HepG2 (cell line): ENCODE results near the gene HLF. TPM values are rescaled to one million over a fixed set of nuclear protein-coding genes. Genes with fewer than 3 reads are reported as not detected.

Source experiments
- ATAC-seq: fragments of 200-7000 bp; cut with Tn5 transposase; 3 replicates; pipeline ENCODE4 v1.9.1; 2020; ENCODE audit warnings: mild to moderate bottlenecking, moderate library complexity
- BruUV-seq: library from RNA; stranded (reverse); fragments of 400-500 nt; replicated peaks from 2 replicates; lab custom pipeline; 2021; lab: Mats Ljungman, UMichigan
- CTCF ChIA-PET: fragments of 300-600 bp; formaldehyde crosslinking; extraction: SDS; loops from one replicate; lab custom pipeline; 2021; ENCODE audit warnings: low total read pairs, inconsistent platforms, low intra/inter-chr PET ratio; lab: Yijun Ruan, JAX
- POLR2A ChIA-PET: fragments of 350-600 bp; sonication (Branson Sonifier 250); formaldehyde crosslinking; loops from one replicate; lab custom pipeline; 2020; ENCODE audit warnings: antibody characterized with exemption, inconsistent platforms; lab: Yijun Ruan, JAX
- DNase-seq: peaks from one replicate; pipeline ENCODE4 v3.0.0-alpha.2; 2015; ENCODE audit warnings: low spot score
- FAIRE-seq: peaks from 3 replicates; lab custom pipeline; 2011; peaks lifted over from hg19 to GRCh38; lab: Jason Lieb, UNC
- H2AFZ ChIP-seq: one replicate; pipeline ENCODE4 v1.6.1; 2011; ENCODE audit warnings: low read length, inconsistent platforms
- H3K27ac ChIP-seq: fragments of 300-600 bp; 3 replicates; pipeline ENCODE4 v1.8.0; 2011; ENCODE audit warnings: mixed run types, mild to moderate bottlenecking, mixed read lengths, low read length, inconsistent platforms; ENCODE audit not compliant: insufficient read depth; ENCODE audit errors: extremely low read length
- H3K27me3 ChIP-seq, 2 experiments: fragments of 200-600 bp in 1 of 2; 2 replicates in 1 of 2; 3 replicates in 1 of 2; pipeline versions ENCODE4 v1.6.0 to v1.8.0; 2011; ENCODE audit warnings: low read length in 2 of 2, mild to moderate bottlenecking in 2 of 2, moderate library complexity in 2 of 2, inconsistent platforms in 1 of 2; ENCODE audit not compliant: insufficient read depth in 2 of 2, control insufficient read depth in 1 of 2
- H3K36me3 ChIP-seq, 2 experiments: fragments of 200-600 bp in 1 of 2; replicated peaks in 1 of 2; 2 replicates in 1 of 2; 3 replicates in 1 of 2; pipeline versions ENCODE4 v1.5.1 to v1.8.0; 2011; ENCODE audit warnings: low read length in 2 of 2, inconsistent platforms in 1 of 2; ENCODE audit not compliant: insufficient read depth in 2 of 2, control insufficient read depth in 1 of 2
- H3K4me1 ChIP-seq: 2 replicates; pipeline ENCODE4 v1.5.1; 2012; ENCODE audit warnings: low read length, inconsistent platforms; ENCODE audit not compliant: insufficient read depth
- H3K4me2 ChIP-seq: 2 replicates; pipeline ENCODE4 v1.6.0; 2011; ENCODE audit warnings: low read depth, low read length, inconsistent platforms
- H3K4me3 ChIP-seq, 3 experiments: fragments of 200-600 bp in 1 of 3; sonication (generic), shearing (Covaris generic) in 1 of 3; replicated peaks in 1 of 3; 2 replicates each; pipeline ENCODE4 v1.5.1; 2011 to 2016; ENCODE audit warnings: low read length in 3 of 3, inconsistent platforms in 2 of 3, low read depth in 2 of 3, mild to moderate bottlenecking in 2 of 3, control low read depth in 1 of 3, mixed read lengths in 1 of 3; ENCODE audit not compliant: insufficient read depth in 1 of 3
- H3K79me2 ChIP-seq: one replicate; pipeline ENCODE4 v1.6.1; 2011; ENCODE audit warnings: low read length, inconsistent platforms; ENCODE audit not compliant: insufficient read depth
- H3K9ac ChIP-seq: 2 replicates; pipeline ENCODE4 v1.6.0; 2011; ENCODE audit warnings: mild to moderate bottlenecking, low read depth, low read length, inconsistent platforms; ENCODE audit not compliant: insufficient read depth
- H3K9me3 ChIP-seq: 2 replicates; pipeline ENCODE4 v1.5.1; 2012; ENCODE audit warnings: mild to moderate bottlenecking, low read length
- H4K20me1 ChIP-seq: 2 replicates; pipeline ENCODE4 v1.6.0; 2011; ENCODE audit warnings: inconsistent platforms, mild to moderate bottlenecking, low read length, moderate library complexity; ENCODE audit not compliant: insufficient read depth
- ATF6 ChIP-seq: sonication (generic); formaldehyde crosslinking; conservative IDR thresholded peaks from 2 replicates; pipeline ENCODE4 v1.4.0; 2020; ENCODE audit warnings: missing genetic modification reagents
- KDM4B ChIP-seq: sonication (generic); formaldehyde crosslinking; IDR thresholded peaks from 2 replicates; pipeline ENCODE4 v1.4.0; 2020; ENCODE audit warnings: missing genetic modification reagents
- KLF6 ChIP-seq: IDR thresholded peaks from 2 replicates; pipeline ENCODE4 v1.8.0; 2016; ENCODE audit warnings: missing biosample characterization, missing genetic modification reagents
- MYC ChIP-seq: sonication (generic); formaldehyde crosslinking; IDR thresholded peaks from 2 replicates; pipeline ENCODE4 v1.9.0; 2021; ENCODE audit warnings: missing genetic modification reagents, borderline replicate concordance
- NFATC3 ChIP-seq: sonication (generic); formaldehyde crosslinking; IDR thresholded peaks from 2 replicates; pipeline ENCODE4 v1.5.1; 2020; ENCODE audit warnings: mild to moderate bottlenecking, missing genetic modification reagents
- PCBP2 ChIP-seq: fragments of 200-400 bp; formaldehyde crosslinking; optimal IDR thresholded peaks from 2 replicates; pipeline ENCODE3; 2018; ENCODE audit warnings: low read length, low read depth; ENCODE audit not compliant: poor library complexity, severe bottlenecking
- PTBP1 ChIP-seq: fragments of 200-400 bp; formaldehyde crosslinking; IDR thresholded peaks from 2 replicates; pipeline ENCODE4 v1.6.1; 2018; ENCODE audit warnings: low read length, low read depth; ENCODE audit not compliant: poor library complexity, severe bottlenecking
- ZFYVE20 ChIP-seq: sonication (generic); formaldehyde crosslinking; IDR thresholded peaks from 2 replicates; pipeline ENCODE4 v1.8.0; 2023; ENCODE audit warnings: low read depth, mild to moderate bottlenecking, moderate library complexity, missing genetic modification reagents, borderline replicate concordance
- ZNF335 ChIP-seq: sonication (generic); formaldehyde crosslinking; IDR thresholded peaks from 2 replicates; pipeline ENCODE4 v1.4.0; 2020; ENCODE audit warnings: missing genetic modification reagents
- ZNF674 ChIP-seq: sonication (generic); formaldehyde crosslinking; IDR thresholded peaks from 2 replicates; pipeline ENCODE4 v1.5.0; 2020; ENCODE audit warnings: low read depth, mild to moderate bottlenecking, missing genetic modification reagents
- ZNF879 ChIP-seq: sonication (generic); formaldehyde crosslinking; IDR thresholded peaks from 2 replicates; pipeline ENCODE4 v1.8.1; 2023; ENCODE audit warnings: missing genetic modification reagents
- WGBS: methylation state at CpG from one replicate; pipeline ENCODE4 v1.1.6; 2017; ENCODE audit warnings: low lambda C conversion rate; 5-methylcytosine and 5-hydroxymethylcytosine counted together
- in situ Hi-C: cut with HindIII; loops from 2 replicates; pipeline ENCODE4 v1.10.0; 2017; ENCODE audit warnings: low pct_unique_long_range_greater_than_20kb; ENCODE audit not compliant: extremely low pct_ligation_motif_present
- intact Hi-C: fragments of 100-400 bp; cut with micrococcal nuclease; formaldehyde crosslinking; loops from one replicate; pipeline ENCODE4 v1.10.0; 2022; ENCODE audit not compliant: unreplicated experiment
- polyA plus RNA-seq, 8 experiments: library from polyadenylated mRNA; depleted of rRNA in 3 of 8; stranded (reverse) in 7 of 8; unstranded in 1 of 8; fragments of >200 nt; fragmentation: Illumina TruSeq in 4 of 8; extraction: Trizol in 4 of 8; gene quantifications; 2 replicates each; pipeline versions ENCODE4 v1.2.1 to v1.2.3, GENCODE V29; 2011 to 2016; ENCODE audit warnings: low read depth in 4 of 8, missing spikeins in 1 of 8, mixed read lengths in 1 of 8; ENCODE audit not compliant: insufficient read depth in 1 of 8
- total RNA-seq, 5 experiments: library from RNA; depleted of rRNA; stranded (reverse); fragments of >200 nt; fragmentation: Illumina TruSeq; extraction: Trizol; gene quantifications; 2 replicates each; pipeline ENCODE4 v1.2.3, GENCODE V29; 2016; ENCODE audit warnings: low read depth in 1 of 5
- TF ChIP-seq, protein P1 (sequence below): sonication (generic); formaldehyde crosslinking; IDR thresholded peaks from 2 replicates; pipeline ENCODE4 v1.4.0; 2020; ENCODE audit warnings: low read depth, mild to moderate bottlenecking, missing genetic modification reagents
- TF ChIP-seq, protein P2 (sequence below): sonication (generic); formaldehyde crosslinking; conservative IDR thresholded peaks from 2 replicates; pipeline ENCODE4 v1.8.0; 2022; ENCODE audit warnings: missing genetic modification reagents
- TF ChIP-seq, protein P3 (sequence below): IDR thresholded peaks from 2 replicates; pipeline ENCODE4 v1.6.1; 2016; ENCODE audit warnings: low read depth, missing genetic modification reagents, missing compliant biosample characterization

HLF gene
- total and polyA plus RNA-seq, 2 of the 13 experiments (the other 11 are each of a cell fraction or from before 2014, with no cell fraction given): 202 to 346 TPM

- no peaks in the 10 kb centered on the region for H3K79me2 ChIP-seq
- POLR2A ChIA-PET: no interaction called here
- ATAC-seq (no peak), FAIRE-seq (no peak), DNase-seq (no peak)
- H3K27me3 ChIP-seq: peaks cover 0 to 1% of the 10 kb centered on the region in 2 experiments; a peak in 3 of 5 replicates
- no peaks in the 10 kb centered on the region for H4K20me1 ChIP-seq
- no TSS peak for BruUV-seq
- no peaks in the 10 kb centered on the region for H3K9me3 ChIP-seq
- H2AFZ ChIP-seq: no peak overlapping the region
- no peak overlapping the region for H3K9ac ChIP-seq
- peaks cover 6% of the 10 kb centered on the region; the same call in 1 of the 2 replicates for H3K4me1 ChIP-seq
- CTCF ChIA-PET: no interaction called here
- no peak overlapping the region for H3K4me2 ChIP-seq
- 30% methylated on average over 3 of the region's 3 CpGs for WGBS
- no peak overlapping the region for H3K27ac ChIP-seq
- intact Hi-C loops (no loop called here), in situ Hi-C loops (no loop called here)
- H3K4me3 ChIP-seq: no peak overlapping the region
- no peaks in the 10 kb centered on the region for H3K36me3 ChIP-seq
- no peak for TF ChIP-seq PCBP2
- no peak for TF ChIP-seq KDM4B (CRISPR knock-in tag)
- no peak for TF ChIP-seq MYC (CRISPR knock-in tag)
- no peak for TF ChIP-seq KLF6 (CRISPR knock-in tag)
- TF ChIP-seq, protein P1, sequence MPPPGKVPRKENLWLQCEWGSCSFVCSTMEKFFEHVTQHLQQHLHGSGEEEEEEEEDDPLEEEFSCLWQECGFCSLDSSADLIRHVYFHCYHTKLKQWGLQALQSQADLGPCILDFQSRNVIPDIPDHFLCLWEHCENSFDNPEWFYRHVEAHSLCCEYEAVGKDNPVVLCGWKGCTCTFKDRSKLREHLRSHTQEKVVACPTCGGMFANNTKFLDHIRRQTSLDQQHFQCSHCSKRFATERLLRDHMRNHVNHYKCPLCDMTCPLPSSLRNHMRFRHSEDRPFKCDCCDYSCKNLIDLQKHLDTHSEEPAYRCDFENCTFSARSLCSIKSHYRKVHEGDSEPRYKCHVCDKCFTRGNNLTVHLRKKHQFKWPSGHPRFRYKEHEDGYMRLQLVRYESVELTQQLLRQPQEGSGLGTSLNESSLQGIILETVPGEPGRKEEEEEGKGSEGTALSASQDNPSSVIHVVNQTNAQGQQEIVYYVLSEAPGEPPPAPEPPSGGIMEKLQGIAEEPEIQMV: no peak
- no peak for TF ChIP-seq ATF6
- no peak for TF ChIP-seq PTBP1
- TF ChIP-seq NFATC3 (CRISPR knock-in tag): no peak
- no peak for TF ChIP-seq ZNF335 (CRISPR knock-in tag)
- TF ChIP-seq, protein P2, sequence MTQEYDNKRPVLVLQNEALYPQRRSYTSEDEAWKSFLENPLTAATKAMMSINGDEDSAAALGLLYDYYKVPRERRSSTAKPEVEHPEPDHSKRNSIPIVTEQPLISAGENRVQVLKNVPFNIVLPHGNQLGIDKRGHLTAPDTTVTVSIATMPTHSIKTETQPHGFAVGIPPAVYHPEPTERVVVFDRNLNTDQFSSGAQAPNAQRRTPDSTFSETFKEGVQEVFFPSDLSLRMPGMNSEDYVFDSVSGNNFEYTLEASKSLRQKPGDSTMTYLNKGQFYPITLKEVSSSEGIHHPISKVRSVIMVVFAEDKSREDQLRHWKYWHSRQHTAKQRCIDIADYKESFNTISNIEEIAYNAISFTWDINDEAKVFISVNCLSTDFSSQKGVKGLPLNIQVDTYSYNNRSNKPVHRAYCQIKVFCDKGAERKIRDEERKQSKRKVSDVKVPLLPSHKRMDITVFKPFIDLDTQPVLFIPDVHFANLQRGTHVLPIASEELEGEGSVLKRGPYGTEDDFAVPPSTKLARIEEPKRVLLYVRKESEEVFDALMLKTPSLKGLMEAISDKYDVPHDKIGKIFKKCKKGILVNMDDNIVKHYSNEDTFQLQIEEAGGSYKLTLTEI: no peak
- TF ChIP-seq, protein P3, sequence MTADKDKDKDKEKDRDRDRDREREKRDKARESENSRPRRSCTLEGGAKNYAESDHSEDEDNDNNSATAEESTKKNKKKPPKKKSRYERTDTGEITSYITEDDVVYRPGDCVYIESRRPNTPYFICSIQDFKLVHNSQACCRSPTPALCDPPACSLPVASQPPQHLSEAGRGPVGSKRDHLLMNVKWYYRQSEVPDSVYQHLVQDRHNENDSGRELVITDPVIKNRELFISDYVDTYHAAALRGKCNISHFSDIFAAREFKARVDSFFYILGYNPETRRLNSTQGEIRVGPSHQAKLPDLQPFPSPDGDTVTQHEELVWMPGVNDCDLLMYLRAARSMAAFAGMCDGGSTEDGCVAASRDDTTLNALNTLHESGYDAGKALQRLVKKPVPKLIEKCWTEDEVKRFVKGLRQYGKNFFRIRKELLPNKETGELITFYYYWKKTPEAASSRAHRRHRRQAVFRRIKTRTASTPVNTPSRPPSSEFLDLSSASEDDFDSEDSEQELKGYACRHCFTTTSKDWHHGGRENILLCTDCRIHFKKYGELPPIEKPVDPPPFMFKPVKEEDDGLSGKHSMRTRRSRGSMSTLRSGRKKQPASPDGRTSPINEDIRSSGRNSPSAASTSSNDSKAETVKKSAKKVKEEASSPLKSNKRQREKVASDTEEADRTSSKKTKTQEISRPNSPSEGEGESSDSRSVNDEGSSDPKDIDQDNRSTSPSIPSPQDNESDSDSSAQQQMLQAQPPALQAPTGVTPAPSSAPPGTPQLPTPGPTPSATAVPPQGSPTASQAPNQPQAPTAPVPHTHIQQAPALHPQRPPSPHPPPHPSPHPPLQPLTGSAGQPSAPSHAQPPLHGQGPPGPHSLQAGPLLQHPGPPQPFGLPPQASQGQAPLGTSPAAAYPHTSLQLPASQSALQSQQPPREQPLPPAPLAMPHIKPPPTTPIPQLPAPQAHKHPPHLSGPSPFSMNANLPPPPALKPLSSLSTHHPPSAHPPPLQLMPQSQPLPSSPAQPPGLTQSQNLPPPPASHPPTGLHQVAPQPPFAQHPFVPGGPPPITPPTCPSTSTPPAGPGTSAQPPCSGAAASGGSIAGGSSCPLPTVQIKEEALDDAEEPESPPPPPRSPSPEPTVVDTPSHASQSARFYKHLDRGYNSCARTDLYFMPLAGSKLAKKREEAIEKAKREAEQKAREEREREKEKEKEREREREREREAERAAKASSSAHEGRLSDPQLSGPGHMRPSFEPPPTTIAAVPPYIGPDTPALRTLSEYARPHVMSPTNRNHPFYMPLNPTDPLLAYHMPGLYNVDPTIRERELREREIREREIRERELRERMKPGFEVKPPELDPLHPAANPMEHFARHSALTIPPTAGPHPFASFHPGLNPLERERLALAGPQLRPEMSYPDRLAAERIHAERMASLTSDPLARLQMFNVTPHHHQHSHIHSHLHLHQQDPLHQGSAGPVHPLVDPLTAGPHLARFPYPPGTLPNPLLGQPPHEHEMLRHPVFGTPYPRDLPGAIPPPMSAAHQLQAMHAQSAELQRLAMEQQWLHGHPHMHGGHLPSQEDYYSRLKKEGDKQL (CRISPR knock-in tag): no peak
- no peak for TF ChIP-seq ZFYVE20 (CRISPR knock-in tag)
- TF ChIP-seq ZNF674 (CRISPR knock-in tag): no peak
- TF ChIP-seq ZNF879 (CRISPR knock-in tag): no peak
These were observed 44.8 kb upstream of the HLF start for GRCh38 chr17:55219934-55220333.
